A549 (cell line): Measurements from ENCODE around the gene SPTBN4. TPM values are rescaled to one million over a fixed set of nuclear protein-coding genes. Genes with fewer than 3 reads are reported as not detected.

Experiments
- BHLHE40 ChIP-seq: IDR thresholded peaks from 2 replicates; pipeline ENCODE4 v1.6.1; 2012; ENCODE audit warnings: low read depth, low read length, inconsistent platforms
- CBX2 ChIP-seq: fragments of 200-600 bp; sonication (generic); IDR thresholded peaks from 2 replicates; pipeline ENCODE4 v1.6.1; 2016; ENCODE audit warnings: low read depth, mild to moderate bottlenecking, borderline replicate concordance
- CHD2 ChIP-seq: fragments of 150-350 bp; IDR thresholded peaks from 2 replicates; pipeline ENCODE4 v1.6.1; 2014; ENCODE audit warnings: low read length; ENCODE audit not compliant: partially characterized antibody
- CHD4 ChIP-seq: fragments of 200-600 bp; sonication (generic); IDR thresholded peaks from 2 replicates; pipeline ENCODE4 v1.6.1; 2016; ENCODE audit warnings: antibody characterized with exemption, mild to moderate bottlenecking, borderline replicate concordance
- EHF ChIP-seq: fragments of 250-450 bp; sonication (Bioruptor Pico); IDR thresholded peaks from 2 replicates; pipeline ENCODE4 v1.5.0; 2020; ENCODE audit warnings: mild to moderate bottlenecking
- EP300 ChIP-seq, 2 experiments: fragments of >200 bp; sonication (Bioruptor Twin); formaldehyde crosslinking; IDR thresholded peaks; 2 replicates in 1 of 2; 3 replicates in 1 of 2; pipeline ENCODE4 v1.6.1; 2016 to 2017
- ESRRA ChIP-seq: fragments of 150-350 bp; IDR thresholded peaks from 2 replicates; pipeline ENCODE4 v1.6.1; 2014; ENCODE audit warnings: mild to moderate bottlenecking, low read length, borderline replicate concordance
- FOSL2 ChIP-seq, 2 experiments: fragments of 450-650 bp in 1 of 2; fragments of >200 bp in 1 of 2; sonication (Bioruptor Twin) in 1 of 2; formaldehyde crosslinking; IDR thresholded peaks; 2 replicates each; pipeline versions ENCODE4 v1.5.0 to v1.6.1; 2016 to 2020; ENCODE audit warnings: mild to moderate bottlenecking in 1 of 2, moderate library complexity in 1 of 2
- GATA3 ChIP-seq: IDR thresholded peaks from 2 replicates; pipeline ENCODE4 v1.6.1; 2012; ENCODE audit warnings: borderline replicate concordance
- HEYL ChIP-seq: fragments of 250-450 bp; sonication (Bioruptor Pico); IDR thresholded peaks from 2 replicates; pipeline ENCODE4 v1.8.0; 2021; ENCODE audit warnings: mild to moderate bottlenecking, moderate library complexity
- HOXA7 ChIP-seq: fragments of 250-450 bp; sonication (Bioruptor Pico); IDR thresholded peaks from 2 replicates; pipeline ENCODE4 v1.5.0; 2020; ENCODE audit warnings: mild to moderate bottlenecking, moderate library complexity
- HOXB13 ChIP-seq: fragments of 250-450 bp; sonication (Bioruptor Pico); IDR thresholded peaks from 2 replicates; pipeline ENCODE4 v1.5.0; 2020; ENCODE audit warnings: low read depth, mild to moderate bottlenecking, moderate library complexity
- KDM1A ChIP-seq: fragments of 200-600 bp; sonication (generic); IDR thresholded peaks from 2 replicates; pipeline ENCODE4 v1.6.1; 2016; ENCODE audit warnings: low read depth, mild to moderate bottlenecking
- KDM5A ChIP-seq: fragments of 200-600 bp; sonication (generic); IDR thresholded peaks from 2 replicates; pipeline ENCODE4 v1.6.1; 2016; ENCODE audit warnings: antibody characterized with exemption, mild to moderate bottlenecking
- MAFK ChIP-seq: fragments of 450-650 bp; IDR thresholded peaks from 2 replicates; pipeline ENCODE4 v1.6.1; 2014; ENCODE audit not compliant: partially characterized antibody
- MAZ ChIP-seq: fragments of 150-350 bp; IDR thresholded peaks from 2 replicates; pipeline ENCODE4 v1.6.1; 2014; ENCODE audit warnings: antibody characterized with exemption, low read depth, low read length, borderline replicate concordance
- NFE2L2 ChIP-seq: fragments of 150-350 bp; conservative IDR thresholded peaks from 2 replicates; pipeline ENCODE4 v1.6.1; 2014; ENCODE audit warnings: low read length
- NPAS2 ChIP-seq: fragments of 250-450 bp; sonication (Bioruptor Pico); IDR thresholded peaks from 2 replicates; pipeline ENCODE4 v1.8.0; 2022; ENCODE audit warnings: mild to moderate bottlenecking, moderate library complexity, borderline replicate concordance
- POLR2AphosphoS2 ChIP-seq: conservative IDR thresholded peaks from 2 replicates; pipeline ENCODE4 v1.6.1; 2012; ENCODE audit warnings: low read length, improper control_type of control experiment, inconsistent platforms
- RARB ChIP-seq: fragments of 250-450 bp; sonication (Bioruptor Pico); IDR thresholded peaks from 2 replicates; pipeline ENCODE4 v1.8.0; 2021; ENCODE audit warnings: mild to moderate bottlenecking, moderate library complexity
- RFX5 ChIP-seq: fragments of 450-650 bp; IDR thresholded peaks from 2 replicates; pipeline ENCODE4 v1.7.1; 2014; ENCODE audit warnings: antibody characterized with exemption, mild to moderate bottlenecking, moderate library complexity
- RNF2 ChIP-seq: fragments of 200-600 bp; sonication (generic); IDR thresholded peaks from 2 replicates; pipeline ENCODE4 v1.6.1; 2016; ENCODE audit warnings: low read depth, mild to moderate bottlenecking, antibody characterized with exemption, moderate library complexity, borderline replicate concordance
- SMC3 ChIP-seq: fragments of >200 bp; sonication (Bioruptor Twin); formaldehyde crosslinking; IDR thresholded peaks from 3 replicates; pipeline ENCODE4 v1.6.1; 2018; ENCODE audit warnings: inconsistent platforms
- TFCP2L1 ChIP-seq: fragments of 250-450 bp; sonication (Bioruptor Pico); IDR thresholded peaks from 2 replicates; pipeline ENCODE4 v1.5.0; 2021; ENCODE audit warnings: mild to moderate bottlenecking
- TP53 ChIP-seq: fragments of 250-450 bp; sonication (Bioruptor Pico); IDR thresholded peaks from 2 replicates; pipeline ENCODE4 v1.5.0; 2021; ENCODE audit warnings: mild to moderate bottlenecking, moderate library complexity
- ZC3H11A ChIP-seq: fragments of 450-650 bp; IDR thresholded peaks from 2 replicates; pipeline ENCODE4 v1.6.1; 2014; ENCODE audit warnings: antibody characterized with exemption, mild to moderate bottlenecking
- ZFP36 ChIP-seq: fragments of 450-650 bp; IDR thresholded peaks from 2 replicates; pipeline ENCODE4 v1.6.1; 2014; ENCODE audit warnings: borderline replicate concordance; ENCODE audit not compliant: partially characterized antibody
- ZSCAN20 ChIP-seq: fragments of 250-450 bp; sonication (Bioruptor Pico); IDR thresholded peaks from 2 replicates; pipeline ENCODE4 v1.8.0; 2022; ENCODE audit warnings: mild to moderate bottlenecking, moderate library complexity
- polyA plus RNA-seq, 4 experiments: library from polyadenylated mRNA; depleted of rRNA in 3 of 4; stranded (reverse); fragments of >200 nt; fragmentation: RNase III in 1 of 4; extraction: RNeasy Plus Mini Kit Qiagen cat#74134 plus additional on column Dnase treatment in 1 of 4; gene quantifications; 2 replicates in 3 of 4; 3 replicates in 1 of 4; pipeline ENCODE4 v1.2.3, GENCODE V29; 2011 to 2017
- TF ChIP-seq, protein P1 (sequence below): fragments of 250-450 bp; sonication (Bioruptor Pico); IDR thresholded peaks from 2 replicates; pipeline ENCODE4 v1.5.0; 2021; ENCODE audit warnings: mild to moderate bottlenecking, moderate library complexity, borderline replicate concordance
- TF ChIP-seq, protein P2 (sequence below): fragments of >200 bp; sonication (Bioruptor Twin); formaldehyde crosslinking; IDR thresholded peaks from 3 replicates; pipeline ENCODE4 v1.5.1; 2016
- TF ChIP-seq, protein P3 (sequence below): fragments of 150-350 bp; IDR thresholded peaks from 2 replicates; pipeline ENCODE4 v1.6.1; 2014; ENCODE audit warnings: low read depth, mild to moderate bottlenecking, low read length
- TF ChIP-seq, protein P4 (sequence below): fragments of 450-650 bp; IDR thresholded peaks from 2 replicates; pipeline ENCODE4 v1.6.1; 2014; ENCODE audit warnings: antibody characterized with exemption
- TF ChIP-seq, protein P5 (sequence below): IDR thresholded peaks from 2 replicates; pipeline ENCODE4 v1.6.1; 2012; ENCODE audit warnings: low read depth, borderline replicate concordance
- TF ChIP-seq, protein P6 (sequence below): IDR thresholded peaks from 2 replicates; pipeline ENCODE4 v1.6.1; 2012
- TF ChIP-seq, protein P7 (sequence below): fragments of >200 bp; sonication (Bioruptor Twin); formaldehyde crosslinking; IDR thresholded peaks from 2 replicates; pipeline ENCODE4 v1.6.1; 2016

The SPTBN4 gene
- polyA plus RNA-seq, 2 of the 4 experiments (the other 2 are of a cell fraction): 1.4 to 2.2 TPM

DNA sequence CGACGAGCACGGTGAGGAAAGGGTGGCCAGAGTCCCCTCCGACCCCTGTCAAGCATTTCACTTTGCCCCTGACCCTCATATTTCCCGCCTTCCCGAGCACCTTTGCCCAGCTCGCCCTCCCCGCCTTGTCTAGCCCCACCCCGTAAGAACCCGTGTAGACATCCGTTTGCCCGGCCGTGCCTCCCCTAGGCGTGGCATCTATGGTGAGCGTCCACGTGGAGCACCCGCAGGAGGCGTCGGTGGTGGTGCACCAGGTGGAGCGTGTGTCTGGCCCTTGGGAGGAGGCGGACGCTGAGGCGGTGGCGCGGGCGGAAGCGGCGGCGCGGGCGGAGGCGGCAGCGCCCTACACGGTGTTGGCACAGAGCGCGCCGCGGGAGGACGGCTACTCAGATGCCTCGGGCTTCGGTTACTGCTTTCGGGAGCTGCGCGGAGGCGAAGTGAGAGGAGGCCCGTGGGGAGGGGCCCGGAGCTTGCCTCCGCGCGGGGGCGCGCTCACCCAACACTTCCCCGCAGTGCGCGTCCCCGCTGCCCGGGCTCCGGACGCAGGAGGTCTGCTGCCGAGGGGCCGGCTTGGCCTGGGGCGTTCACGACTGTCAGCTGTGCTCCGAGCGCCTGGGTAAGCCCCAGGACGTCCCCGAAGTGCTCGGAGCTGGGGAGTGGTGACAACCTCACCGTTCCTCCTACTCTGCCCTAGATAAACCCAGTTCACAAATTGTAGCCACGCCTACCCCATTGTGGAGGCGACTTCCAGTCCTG lies 138.6 kb downstream of the SPTBN4 start (continued):
- TF ChIP-seq, protein P1, sequence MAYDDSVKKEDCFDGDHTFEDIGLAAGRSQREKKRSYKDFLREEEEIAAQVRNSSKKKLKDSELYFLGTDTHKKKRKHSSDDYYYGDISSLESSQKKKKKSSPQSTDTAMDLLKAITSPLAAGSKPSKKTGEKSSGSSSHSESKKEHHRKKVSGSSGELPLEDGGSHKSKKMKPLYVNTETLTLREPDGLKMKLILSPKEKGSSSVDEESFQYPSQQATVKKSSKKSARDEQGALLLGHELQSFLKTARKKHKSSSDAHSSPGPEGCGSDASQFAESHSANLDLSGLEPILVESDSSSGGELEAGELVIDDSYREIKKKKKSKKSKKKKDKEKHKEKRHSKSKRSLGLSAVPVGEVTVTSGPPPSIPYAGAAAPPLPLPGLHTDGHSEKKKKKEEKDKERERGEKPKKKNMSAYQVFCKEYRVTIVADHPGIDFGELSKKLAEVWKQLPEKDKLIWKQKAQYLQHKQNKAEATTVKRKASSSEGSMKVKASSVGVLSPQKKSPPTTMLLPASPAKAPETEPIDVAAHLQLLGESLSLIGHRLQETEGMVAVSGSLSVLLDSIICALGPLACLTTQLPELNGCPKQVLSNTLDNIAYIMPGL (CRISPR knock-in tag): peak; percentile 93
- no peak for TF ChIP-seq FOSL2 (IDR thresholded peaks at IDR 0.05)
- no peak for TF ChIP-seq FOSL2 (CRISPR knock-in tag; IDR thresholded peaks at IDR 0.05)
- TF ChIP-seq, protein P2, sequence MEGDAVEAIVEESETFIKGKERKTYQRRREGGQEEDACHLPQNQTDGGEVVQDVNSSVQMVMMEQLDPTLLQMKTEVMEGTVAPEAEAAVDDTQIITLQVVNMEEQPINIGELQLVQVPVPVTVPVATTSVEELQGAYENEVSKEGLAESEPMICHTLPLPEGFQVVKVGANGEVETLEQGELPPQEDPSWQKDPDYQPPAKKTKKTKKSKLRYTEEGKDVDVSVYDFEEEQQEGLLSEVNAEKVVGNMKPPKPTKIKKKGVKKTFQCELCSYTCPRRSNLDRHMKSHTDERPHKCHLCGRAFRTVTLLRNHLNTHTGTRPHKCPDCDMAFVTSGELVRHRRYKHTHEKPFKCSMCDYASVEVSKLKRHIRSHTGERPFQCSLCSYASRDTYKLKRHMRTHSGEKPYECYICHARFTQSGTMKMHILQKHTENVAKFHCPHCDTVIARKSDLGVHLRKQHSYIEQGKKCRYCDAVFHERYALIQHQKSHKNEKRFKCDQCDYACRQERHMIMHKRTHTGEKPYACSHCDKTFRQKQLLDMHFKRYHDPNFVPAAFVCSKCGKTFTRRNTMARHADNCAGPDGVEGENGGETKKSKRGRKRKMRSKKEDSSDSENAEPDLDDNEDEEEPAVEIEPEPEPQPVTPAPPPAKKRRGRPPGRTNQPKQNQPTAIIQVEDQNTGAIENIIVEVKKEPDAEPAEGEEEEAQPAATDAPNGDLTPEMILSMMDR: peak; percentile 81
- TF ChIP-seq KDM1A: no peak
- no peak; the same call in 1 of the 2 replicates for TF ChIP-seq RARB (CRISPR knock-in tag)
- no peak for TF ChIP-seq ESRRA
- no peak for TF ChIP-seq RNF2
- no peak for TF ChIP-seq CHD4
- no peak; the same call in 1 of the 2 replicates for TF ChIP-seq POLR2AphosphoS2
- no peak for TF ChIP-seq ZFP36
- TF ChIP-seq SMC3: peak; percentile 72
- no peak for TF ChIP-seq BHLHE40
- no peak for TF ChIP-seq CHD2
- TF ChIP-seq TFCP2L1 (CRISPR knock-in tag): peak; percentile 81; the same call in 1 of the 2 replicates
- TF ChIP-seq, protein P3, sequence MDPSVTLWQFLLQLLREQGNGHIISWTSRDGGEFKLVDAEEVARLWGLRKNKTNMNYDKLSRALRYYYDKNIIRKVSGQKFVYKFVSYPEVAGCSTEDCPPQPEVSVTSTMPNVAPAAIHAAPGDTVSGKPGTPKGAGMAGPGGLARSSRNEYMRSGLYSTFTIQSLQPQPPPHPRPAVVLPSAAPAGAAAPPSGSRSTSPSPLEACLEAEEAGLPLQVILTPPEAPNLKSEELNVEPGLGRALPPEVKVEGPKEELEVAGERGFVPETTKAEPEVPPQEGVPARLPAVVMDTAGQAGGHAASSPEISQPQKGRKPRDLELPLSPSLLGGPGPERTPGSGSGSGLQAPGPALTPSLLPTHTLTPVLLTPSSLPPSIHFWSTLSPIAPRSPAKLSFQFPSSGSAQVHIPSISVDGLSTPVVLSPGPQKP: no peak
- TF ChIP-seq HOXA7 (CRISPR knock-in tag): peak; percentile 85; the same call in 1 of the 2 replicates
- no peak for TF ChIP-seq ZSCAN20 (CRISPR knock-in tag)
- no peak for TF ChIP-seq NFE2L2
- TF ChIP-seq, protein P4, sequence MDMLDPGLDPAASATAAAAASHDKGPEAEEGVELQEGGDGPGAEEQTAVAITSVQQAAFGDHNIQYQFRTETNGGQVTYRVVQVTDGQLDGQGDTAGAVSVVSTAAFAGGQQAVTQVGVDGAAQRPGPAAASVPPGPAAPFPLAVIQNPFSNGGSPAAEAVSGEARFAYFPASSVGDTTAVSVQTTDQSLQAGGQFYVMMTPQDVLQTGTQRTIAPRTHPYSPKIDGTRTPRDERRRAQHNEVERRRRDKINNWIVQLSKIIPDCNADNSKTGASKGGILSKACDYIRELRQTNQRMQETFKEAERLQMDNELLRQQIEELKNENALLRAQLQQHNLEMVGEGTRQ: peak; percentile 76
- TF ChIP-seq, protein P5, sequence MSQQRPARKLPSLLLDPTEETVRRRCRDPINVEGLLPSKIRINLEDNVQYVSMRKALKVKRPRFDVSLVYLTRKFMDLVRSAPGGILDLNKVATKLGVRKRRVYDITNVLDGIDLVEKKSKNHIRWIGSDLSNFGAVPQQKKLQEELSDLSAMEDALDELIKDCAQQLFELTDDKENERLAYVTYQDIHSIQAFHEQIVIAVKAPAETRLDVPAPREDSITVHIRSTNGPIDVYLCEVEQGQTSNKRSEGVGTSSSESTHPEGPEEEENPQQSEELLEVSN: peak; percentile 99
- TF ChIP-seq NPAS2 (CRISPR knock-in tag): no peak; the same call in 1 of the 2 replicates
- TF ChIP-seq MAZ: no peak
- peak; percentile 96; the same call in 1 of the 2 replicates for TF ChIP-seq HOXB13 (CRISPR knock-in tag)
- TF ChIP-seq, protein P6, sequence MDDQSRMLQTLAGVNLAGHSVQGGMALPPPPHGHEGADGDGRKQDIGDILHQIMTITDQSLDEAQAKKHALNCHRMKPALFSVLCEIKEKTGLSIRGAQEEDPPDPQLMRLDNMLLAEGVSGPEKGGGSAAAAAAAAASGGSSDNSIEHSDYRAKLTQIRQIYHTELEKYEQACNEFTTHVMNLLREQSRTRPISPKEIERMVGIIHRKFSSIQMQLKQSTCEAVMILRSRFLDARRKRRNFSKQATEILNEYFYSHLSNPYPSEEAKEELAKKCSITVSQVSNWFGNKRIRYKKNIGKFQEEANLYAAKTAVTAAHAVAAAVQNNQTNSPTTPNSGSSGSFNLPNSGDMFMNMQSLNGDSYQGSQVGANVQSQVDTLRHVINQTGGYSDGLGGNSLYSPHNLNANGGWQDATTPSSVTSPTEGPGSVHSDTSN: peak; percentile 28
- TF ChIP-seq TP53 (CRISPR knock-in tag): peak; percentile 82
- TF ChIP-seq, protein P7, sequence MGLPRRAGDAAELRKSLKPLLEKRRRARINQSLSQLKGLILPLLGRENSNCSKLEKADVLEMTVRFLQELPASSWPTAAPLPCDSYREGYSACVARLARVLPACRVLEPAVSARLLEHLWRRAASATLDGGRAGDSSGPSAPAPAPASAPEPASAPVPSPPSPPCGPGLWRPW: no peak
- no peak for TF ChIP-seq HEYL (CRISPR knock-in tag)
- TF ChIP-seq CBX2: no peak
- no peak for TF ChIP-seq EP300 (IDR thresholded peaks at IDR 0.05)
- peak; percentile 93 for TF ChIP-seq EHF (CRISPR knock-in tag)
- no peak for TF ChIP-seq MAFK
- TF ChIP-seq KDM5A: no peak
- TF ChIP-seq ZC3H11A: no peak
- TF ChIP-seq GATA3: peak; percentile 59; the same call in 1 of the 2 replicates
- no peak for TF ChIP-seq RFX5
